Endothelial cell of umbilical vein (primary cell): Measurements from ENCODE around the gene LTBP1. TPM values are rescaled to one million over a fixed set of nuclear protein-coding genes. Genes with fewer than 3 reads are reported as not detected.

Source experiments
- BruUV-seq: library from RNA; stranded (reverse); fragments of 400-500 nt; replicated peaks from 2 replicates; lab custom pipeline; 2021; lab: Mats Ljungman, UMichigan
- CTCF ChIA-PET: fragments of 300-600, 350-600 bp; sonication (Branson Sonifier 250); formaldehyde crosslinking; loops from one replicate; lab custom pipeline; 2021; ENCODE audit warnings: antibody characterized with exemption, inconsistent platforms; lab: Charles Lee
- POLR2A ChIA-PET: fragments of 300-600, 350-600 bp; sonication (Branson Sonifier 250); formaldehyde crosslinking; loops from one replicate; lab custom pipeline; 2021; ENCODE audit warnings: antibody characterized with exemption, inconsistent platforms; lab: Charles Lee
- DNase-seq: peaks from one replicate; pipeline ENCODE4 v3.0.0-alpha.2; 2011; ENCODE audit warnings: low read depth, low spot score
- FAIRE-seq: peaks from 2 replicates; lab custom pipeline; 2011; peaks lifted over from hg19 to GRCh38; lab: Jason Lieb, UNC
- H2AFZ ChIP-seq: 2 replicates; pipeline ENCODE4 v1.6.0; 2012; ENCODE audit warnings: low read depth, low read length, control low read depth, inconsistent platforms
- H3K27ac ChIP-seq: 2 replicates; pipeline ENCODE4 v1.5.1; 2011; ENCODE audit warnings: low read depth, mild to moderate bottlenecking, control low read depth, low read length, moderate library complexity; ENCODE audit not compliant: insufficient read depth
- H3K27me3 ChIP-seq, 2 experiments: 2 replicates each; pipeline versions ENCODE4 v1.6.0 to v1.6.1; 2011; ENCODE audit warnings: low read length in 2 of 2, mixed read lengths in 1 of 2; ENCODE audit not compliant: control insufficient read depth in 2 of 2, insufficient read depth in 2 of 2
- H3K36me3 ChIP-seq, 2 experiments: 2 replicates in 1 of 2; 3 replicates in 1 of 2; pipeline ENCODE4 v1.5.1; 2011; ENCODE audit warnings: low read length in 2 of 2, mild to moderate bottlenecking in 1 of 2, moderate library complexity in 1 of 2; ENCODE audit not compliant: control insufficient read depth in 2 of 2, insufficient read depth in 2 of 2; ENCODE audit errors: extremely low read depth in 1 of 2
- H3K4me1 ChIP-seq: 3 replicates; pipeline ENCODE4 v1.5.1; 2011; ENCODE audit warnings: mild to moderate bottlenecking, low read length; ENCODE audit not compliant: control insufficient read depth, insufficient read depth; ENCODE audit errors: extremely low read depth
- H3K4me2 ChIP-seq: 2 replicates; pipeline ENCODE4 v1.6.1; 2011; ENCODE audit warnings: low read length, control low read depth, mixed read lengths; ENCODE audit not compliant: insufficient read depth
- H3K4me3 ChIP-seq, 3 experiments: fragments of 200-600 bp in 1 of 3; sonication (generic), shearing (Covaris generic) in 1 of 3; replicated peaks in 1 of 3; 2 replicates each; pipeline ENCODE4 v1.5.1; 2011 to 2016; ENCODE audit warnings: control low read depth in 3 of 3, low read length in 3 of 3, mild to moderate bottlenecking in 2 of 3, inconsistent platforms in 1 of 3, low read depth in 1 of 3, moderate library complexity in 1 of 3; ENCODE audit not compliant: insufficient read depth in 1 of 3
- H3K79me2 ChIP-seq: 2 replicates; pipeline ENCODE4 v1.6.0; 2012; ENCODE audit warnings: low read length, inconsistent platforms; ENCODE audit not compliant: control insufficient read depth, insufficient read depth
- H3K9ac ChIP-seq: replicated peaks from 2 replicates; pipeline ENCODE3; 2011; ENCODE audit warnings: low read length, control low read depth; ENCODE audit not compliant: insufficient read depth; ENCODE audit errors: extremely low read depth
- H3K9me1 ChIP-seq: replicated peaks from 3 replicates; pipeline ENCODE4 v1.6.0; 2011; ENCODE audit warnings: mild to moderate bottlenecking, low read length; ENCODE audit not compliant: control insufficient read depth, insufficient read depth; ENCODE audit errors: extremely low read depth
- H3K9me3 ChIP-seq: replicated peaks from 2 replicates; pipeline ENCODE4 v1.5.1; 2012; ENCODE audit warnings: low read length, inconsistent platforms; ENCODE audit not compliant: control insufficient read depth, insufficient read depth
- H4K20me1 ChIP-seq: replicated peaks from 2 replicates; pipeline ENCODE3; 2011; ENCODE audit warnings: mild to moderate bottlenecking, low read length; ENCODE audit not compliant: control insufficient read depth, insufficient read depth; ENCODE audit errors: extremely low read depth
- EZH2 ChIP-seq: IDR thresholded peaks from 2 replicates; pipeline ENCODE4 v1.6.1; 2012; ENCODE audit warnings: borderline replicate concordance, low read depth, mild to moderate bottlenecking, moderate library complexity, low read length, inconsistent platforms; ENCODE audit not compliant: severe bottlenecking
- FOS ChIP-seq: IDR thresholded peaks from 2 replicates; pipeline ENCODE4 v1.6.1; 2011; ENCODE audit warnings: mild to moderate bottlenecking, low read length, moderate library complexity, borderline replicate concordance; ENCODE audit not compliant: insufficient read depth
- GATA2 ChIP-seq: IDR thresholded peaks from 2 replicates; pipeline ENCODE4 v1.7.0; 2011; ENCODE audit warnings: low read depth, mild to moderate bottlenecking, moderate library complexity, mixed read lengths, low read length; ENCODE audit not compliant: insufficient read length, insufficient read depth
- JUN ChIP-seq: IDR thresholded peaks from 2 replicates; pipeline ENCODE4 v1.6.1; 2011; ENCODE audit warnings: borderline replicate concordance, low read depth; ENCODE audit not compliant: insufficient read length, insufficient read depth
- MAX ChIP-seq: IDR thresholded peaks from 2 replicates; pipeline ENCODE4 v1.6.1; 2011; ENCODE audit not compliant: insufficient read depth, insufficient read length
- MYC ChIP-seq: IDR thresholded peaks from one replicate; pipeline ENCODE4 v1.6.1; 2011; ENCODE audit warnings: mild to moderate bottlenecking, low read depth, low read length
- POLR2A ChIP-seq: IDR thresholded peaks from 2 replicates; pipeline ENCODE4 v1.6.1; 2012; ENCODE audit warnings: low read depth, mild to moderate bottlenecking, control low read depth, low read length
- POLR2AphosphoS5 ChIP-seq: IDR thresholded peaks from 2 replicates; pipeline ENCODE4 v1.6.1; 2012; ENCODE audit warnings: low read depth, mild to moderate bottlenecking, control low read depth, low read length, moderate library complexity; ENCODE audit not compliant: insufficient read depth
- dilution Hi-C: fragments of 300-500 bp; cut with MboI; formaldehyde crosslinking; loops from one replicate; pipeline ENCODE4 v1.15.0; 2019; ENCODE audit warnings: low sequenced_read_pairs; ENCODE audit not compliant: extremely low pct_ligation_motif_present
- intact Hi-C: fragments of 100-400 bp; cut with micrococcal nuclease; formaldehyde crosslinking; loops from one replicate; pipeline ENCODE4 v1.10.0; 2022
- polyA plus RNA-seq, 4 experiments: library from polyadenylated mRNA; depleted of rRNA in 3 of 4; stranded (reverse) in 3 of 4; unstranded in 1 of 4; fragments of >200 nt; gene quantifications; 2 replicates each; pipeline versions ENCODE4 v1.2.1 to v1.2.3, GENCODE V29; 2011 to 2012; ENCODE audit warnings: missing spikeins in 1 of 4
- total RNA-seq: library from RNA; stranded (reverse); gene quantifications from 2 replicates; pipeline ENCODE4 v1.2.3, GENCODE V29; 2021
- TF ChIP-seq, protein P1 (sequence below), 2 donors: IDR thresholded peaks; 1 replicate in 1 of 2; 2 replicates in 1 of 2; pipeline ENCODE4 v1.5.1; 2011; ENCODE audit warnings: low read length in 2 of 2, mild to moderate bottlenecking in 2 of 2, moderate library complexity in 2 of 2, control low read depth in 1 of 2, inconsistent platforms in 1 of 2, low read depth in 1 of 2; ENCODE audit not compliant: insufficient read depth in 1 of 2; ENCODE audit errors: extremely low read depth in 1 of 2

LTBP1 gene
- total and polyA plus RNA-seq, 2 donors (not counting 3 experiments of a cell fraction or from before 2014, with no cell fraction given) = 57.4 to 68.2 TPM

- peaks cover 0 to 2% of the 10 kb centered on the region in 2 experiments for H3K36me3 ChIP-seq
- intact Hi-C loops (loop anchor here (5.0 to 10.0 kb wide), 3 partner anchors 61 to 719 kb away; no protein-coding TSS in a partner anchor), dilution Hi-C loops (no loop called here)
These were observed 326.7 kb downstream of the LTBP1 start for GRCh38 chr2:33273479-33273878.

More at GRCh38 chr2:33273479-33273878, 326.7 kb downstream of the LTBP1 start:
- H3K4me1 ChIP-seq = peaks cover 8% of the 10 kb centered on the region
- H3K27me3 ChIP-seq = no peaks in the 10 kb centered on the region
- DNase-seq (no peak), FAIRE-seq (no peak)
- no peak overlapping the region for H3K4me2 ChIP-seq
- no peak overlapping the region for H3K27ac ChIP-seq
- POLR2A ChIA-PET = interaction anchor here (0.7 kb wide), 1 partner anchor 105 kb away, joined by 4 read pairs; no protein-coding TSS in a partner anchor
- H2AFZ ChIP-seq = no peak overlapping the region
- CTCF ChIA-PET = interaction anchor here (1.0 kb wide), 2 partner anchors 61 to 122 kb away, joined by 3 read pairs; no protein-coding TSS in a partner anchor
- H3K4me3 ChIP-seq = no peak overlapping the region
- H3K9me3 ChIP-seq = no peaks in the 10 kb centered on the region
- H4K20me1 ChIP-seq = no peaks in the 10 kb centered on the region
- H3K79me2 ChIP-seq = no peaks in the 10 kb centered on the region
- no peak overlapping the region for H3K9ac ChIP-seq
- H3K9me1 ChIP-seq = no peaks in the 10 kb centered on the region
- no TSS peak for BruUV-seq
- TF ChIP-seq POLR2A (no peak), GATA2 (no peak), MYC (no peak), POLR2AphosphoS5 (no peak), FOS (no peak), JUN (no peak), MAX (no peak), EZH2 (no peak)
- TF ChIP-seq, protein P1, sequence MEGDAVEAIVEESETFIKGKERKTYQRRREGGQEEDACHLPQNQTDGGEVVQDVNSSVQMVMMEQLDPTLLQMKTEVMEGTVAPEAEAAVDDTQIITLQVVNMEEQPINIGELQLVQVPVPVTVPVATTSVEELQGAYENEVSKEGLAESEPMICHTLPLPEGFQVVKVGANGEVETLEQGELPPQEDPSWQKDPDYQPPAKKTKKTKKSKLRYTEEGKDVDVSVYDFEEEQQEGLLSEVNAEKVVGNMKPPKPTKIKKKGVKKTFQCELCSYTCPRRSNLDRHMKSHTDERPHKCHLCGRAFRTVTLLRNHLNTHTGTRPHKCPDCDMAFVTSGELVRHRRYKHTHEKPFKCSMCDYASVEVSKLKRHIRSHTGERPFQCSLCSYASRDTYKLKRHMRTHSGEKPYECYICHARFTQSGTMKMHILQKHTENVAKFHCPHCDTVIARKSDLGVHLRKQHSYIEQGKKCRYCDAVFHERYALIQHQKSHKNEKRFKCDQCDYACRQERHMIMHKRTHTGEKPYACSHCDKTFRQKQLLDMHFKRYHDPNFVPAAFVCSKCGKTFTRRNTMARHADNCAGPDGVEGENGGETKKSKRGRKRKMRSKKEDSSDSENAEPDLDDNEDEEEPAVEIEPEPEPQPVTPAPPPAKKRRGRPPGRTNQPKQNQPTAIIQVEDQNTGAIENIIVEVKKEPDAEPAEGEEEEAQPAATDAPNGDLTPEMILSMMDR (IDR thresholded peaks at IDR 0.05; ENCODE audit: extremely low read depth in 1 of 2, insufficient read depth in 1 of 2, low read depth in 1 of 2, low read length in 2 of 2) = no peak
